Kidney (tissue), 14 donors: ENCODE measurements around the gene GSDME. TPM values are rescaled to one million over a fixed set of nuclear protein-coding genes. Genes with fewer than 3 reads are reported as not detected.
"Not testable (repeated sequence)": the region's sequence is repeated elsewhere in the genome, so short reads cannot be mapped to it uniquely, and the experiment has no call there.

Experiments used
- DNase-seq, 5 donors: peaks; one replicate each; pipeline ENCODE4 v3.0.0-alpha.2; 2013 to 2020
- FAIRE-seq: peaks from 2 replicates; lab custom pipeline; 2012; peaks lifted over from hg19 to GRCh38; lab: Jason Lieb, UNC
- H3K27ac ChIP-seq, 2 donors: one replicate each; pipeline ENCODE4 v1.7.0; 2013; ENCODE audit warnings: low read depth in 2 of 2, low read length in 2 of 2, inconsistent platforms in 1 of 2
- H3K27me3 ChIP-seq: one replicate; pipeline ENCODE4 v1.7.1; 2013; ENCODE audit warnings: low read length, inconsistent platforms; ENCODE audit not compliant: control insufficient read depth, insufficient read depth
- H3K36me3 ChIP-seq, 3 donors: one replicate each; pipeline versions ENCODE4 v1.7.0 to v1.7.1; 2013; ENCODE audit warnings: low read length in 3 of 3, control low read depth in 1 of 3, inconsistent platforms in 1 of 3; ENCODE audit not compliant: insufficient read depth in 3 of 3, control insufficient read depth in 2 of 3
- H3K4me1 ChIP-seq, 3 donors: one replicate each; pipeline versions ENCODE4 v1.7.0 to v1.7.1; 2013; ENCODE audit warnings: low read length in 3 of 3, inconsistent platforms in 1 of 3, low read depth in 1 of 3; ENCODE audit not compliant: control insufficient read depth in 2 of 3, insufficient read depth in 2 of 3
- H3K4me3 ChIP-seq, 3 donors: one replicate each; pipeline versions ENCODE4 v1.7.0 to v1.8.1; 2013; ENCODE audit warnings: low read length in 3 of 3, control low read depth in 1 of 3, inconsistent platforms in 1 of 3
- H3K9ac ChIP-seq, 3 donors: one replicate each; pipeline versions ENCODE4 v1.7.0 to v1.7.1; 2013; ENCODE audit warnings: low read length in 3 of 3, control low read depth in 1 of 3, inconsistent platforms in 1 of 3
- H3K9me3 ChIP-seq, 3 donors: one replicate each; pipeline versions ENCODE4 v1.7.0 to v1.7.1; 2013; ENCODE audit warnings: low read length in 3 of 3, control low read depth in 1 of 3, inconsistent platforms in 1 of 3; ENCODE audit not compliant: control insufficient read depth in 2 of 3, insufficient read depth in 1 of 3
- CTCF ChIP-seq: IDR thresholded peaks from 3 replicates; pipeline ENCODE4 v1.5.1; 2012; ENCODE audit warnings: mild to moderate bottlenecking, moderate library complexity, borderline replicate concordance; ENCODE audit not compliant: insufficient read depth; ENCODE audit errors: extremely low read depth
- intact Hi-C: fragments of 100-400 bp; cut with DNase I; formaldehyde crosslinking; loops from one replicate; pipeline ENCODE4 v1.11.1; 2022
- polyA plus RNA-seq: library from polyadenylated mRNA; stranded (reverse); fragments of 350-450 nt; fragmentation: Illumina TruSeq; extraction: RNeasy Lipid Tissue Mini Kit (QIAGEN cat#74804); gene quantifications from one replicate; pipeline ENCODE4 v1.2.3, GENCODE V29; 2014; ENCODE audit warnings: low read depth, low replicate concordance; ENCODE audit not compliant: insufficient read depth
- total RNA-seq: library from RNA; stranded (reverse); fragmentation: NEBNext Ultra II Directional; extraction: Animal tissue kit (Norgen Biotek cat#: 25700); gene quantifications from one replicate; pipeline ENCODE4 v1.2.1, GENCODE V29; 2021
- donor health status: control.
- donor health status: control.
- donor health status: control.
- donor health status: control.
- donor health status: control.
- donor health status: DM: yes; HTN: yes; CAD: no.
- donor health status: Normal renal cell carcinoma (clear cell type).

GSDME gene
- total and polyA plus RNA-seq, 2 donors from 2014 or later = 11.7 to 16.8 TPM

DNA sequence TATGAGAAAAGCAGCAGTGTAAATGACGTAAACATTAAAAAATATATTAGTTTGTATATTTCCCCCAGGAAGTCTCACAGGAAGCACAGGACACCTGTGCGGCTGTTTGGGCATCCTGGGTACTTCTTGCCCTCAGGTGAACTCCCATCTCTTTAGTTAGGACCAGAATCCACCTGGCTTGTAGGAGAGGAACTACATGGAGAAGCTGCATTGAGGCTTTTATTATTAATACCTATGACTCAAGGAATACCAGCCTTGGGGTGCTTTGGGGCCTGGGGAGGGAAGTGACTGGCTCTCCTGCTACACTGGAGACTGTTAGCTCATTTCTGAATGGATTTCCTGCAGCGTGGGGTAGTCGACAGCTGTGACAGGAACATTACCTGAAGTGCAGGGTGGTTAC, 40.0 kb upstream of the GSDME start:
- intact Hi-C loops = no loop called here
- Histone ChIP-seq H3K4me1 (no peaks in the 10 kb centered on the region), H3K9me3 (no peaks in the 10 kb centered on the region), H3K36me3 (peaks cover 0 to 5% (median 0%) of the 10 kb centered on the region in 3 donors), H3K27ac (no peak overlapping the region), H3K4me3 (no peak overlapping the region), H3K27me3 (no peaks in the 10 kb centered on the region), H3K9ac (no peak overlapping the region)
- TF ChIP-seq CTCF = no peak
- DNase-seq = no peak
- FAIRE-seq = no peak

- no peak for FAIRE-seq
These were observed 38.1 kb upstream of the GSDME start for GRCh38 chr7:24795407-24795767.

GRCh38 chr7:24794751-24795406, 37.6 kb upstream of the GSDME start:
- H3K4me1 ChIP-seq = not testable (repeated sequence)

More at GRCh38 chr7:24795407-24795767, 38.1 kb upstream of the GSDME start:
- Histone ChIP-seq H3K9me3 (no peaks in the 10 kb centered on the region), H3K36me3 (no peaks in the 10 kb centered on the region), H3K27ac (no peak overlapping the region), H3K27me3 (no peaks in the 10 kb centered on the region), H3K9ac (no peak overlapping the region), H3K4me3 (no peak overlapping the region), H3K4me1 (no peaks in the 10 kb centered on the region)
- no peak for TF ChIP-seq CTCF
- no peak for DNase-seq
- intact Hi-C loops = no loop called here

DNA sequence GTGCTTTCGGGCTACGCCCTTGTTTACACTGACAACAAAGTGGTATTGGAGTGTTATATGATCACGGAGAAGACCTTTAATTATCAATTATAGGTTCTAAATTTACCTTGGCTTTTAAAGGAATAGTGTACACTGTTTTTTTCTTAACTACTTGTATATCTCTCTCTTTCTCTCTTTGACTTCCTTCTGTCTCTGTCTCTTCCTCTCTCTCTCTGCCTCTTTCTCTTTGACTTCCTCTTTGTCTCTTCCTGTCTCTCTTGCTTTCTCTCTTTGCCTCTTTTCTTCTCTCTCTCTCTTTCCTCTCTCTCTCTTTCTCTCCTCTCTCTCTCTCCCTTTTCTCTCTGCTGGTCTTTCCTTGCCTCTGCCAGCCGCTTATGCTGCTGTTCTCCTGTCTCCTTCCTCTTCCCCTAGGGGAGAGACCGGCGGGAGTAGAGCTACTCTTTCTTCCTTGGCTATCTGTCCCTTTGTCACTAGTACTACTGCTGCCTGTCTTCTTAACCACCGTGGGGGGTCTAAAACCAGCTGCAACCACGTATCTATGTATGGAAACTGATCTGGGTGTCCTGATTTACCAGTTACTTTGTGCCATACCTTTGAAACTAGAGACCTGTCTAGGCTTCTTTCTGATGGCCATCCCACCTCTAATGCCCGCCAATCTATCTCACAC, 36.9 kb upstream of the GSDME start:
- intact Hi-C loops = no loop called here
- no peaks in the 10 kb centered on the region for H3K9me3 ChIP-seq
- no peaks in the 10 kb centered on the region for H3K4me1 ChIP-seq
- no peak overlapping the region for H3K27ac ChIP-seq
- no peaks in the 10 kb centered on the region for H3K36me3 ChIP-seq
- DNase-seq (no peak), FAIRE-seq (no peak)
- TF ChIP-seq CTCF = no peak
- H3K4me3 ChIP-seq = no peak overlapping the region
- H3K27me3 ChIP-seq = no peaks in the 10 kb centered on the region
- no peak overlapping the region for H3K9ac ChIP-seq

More at GRCh38 chr7:24794751-24795406, 37.6 kb upstream of the GSDME start:
- H3K9me3 ChIP-seq, intact Hi-C loops, H3K4me3 ChIP-seq, H3K27ac ChIP-seq, H3K36me3 ChIP-seq, H3K9ac ChIP-seq, H3K27me3 ChIP-seq, DNase-seq, FAIRE-seq: not testable (repeated sequence)
